HG02981 (cell line): ENCODE measurements around the gene ATCAY.

Source experiments
- ATAC-seq: cut with Tn5 transposase; IDR thresholded peaks from one replicate; pipeline ENCODE4 v1.9.1; 2021; ENCODE audit warnings: mild to moderate bottlenecking, moderate library complexity; ENCODE audit not compliant: unreplicated experiment

The ATCAY gene, protein sequence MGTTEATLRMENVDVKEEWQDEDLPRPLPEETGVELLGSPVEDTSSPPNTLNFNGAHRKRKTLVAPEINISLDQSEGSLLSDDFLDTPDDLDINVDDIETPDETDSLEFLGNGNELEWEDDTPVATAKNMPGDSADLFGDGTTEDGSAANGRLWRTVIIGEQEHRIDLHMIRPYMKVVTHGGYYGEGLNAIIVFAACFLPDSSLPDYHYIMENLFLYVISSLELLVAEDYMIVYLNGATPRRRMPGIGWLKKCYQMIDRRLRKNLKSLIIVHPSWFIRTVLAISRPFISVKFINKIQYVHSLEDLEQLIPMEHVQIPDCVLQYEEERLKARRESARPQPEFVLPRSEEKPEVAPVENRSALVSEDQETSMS

DNA sequence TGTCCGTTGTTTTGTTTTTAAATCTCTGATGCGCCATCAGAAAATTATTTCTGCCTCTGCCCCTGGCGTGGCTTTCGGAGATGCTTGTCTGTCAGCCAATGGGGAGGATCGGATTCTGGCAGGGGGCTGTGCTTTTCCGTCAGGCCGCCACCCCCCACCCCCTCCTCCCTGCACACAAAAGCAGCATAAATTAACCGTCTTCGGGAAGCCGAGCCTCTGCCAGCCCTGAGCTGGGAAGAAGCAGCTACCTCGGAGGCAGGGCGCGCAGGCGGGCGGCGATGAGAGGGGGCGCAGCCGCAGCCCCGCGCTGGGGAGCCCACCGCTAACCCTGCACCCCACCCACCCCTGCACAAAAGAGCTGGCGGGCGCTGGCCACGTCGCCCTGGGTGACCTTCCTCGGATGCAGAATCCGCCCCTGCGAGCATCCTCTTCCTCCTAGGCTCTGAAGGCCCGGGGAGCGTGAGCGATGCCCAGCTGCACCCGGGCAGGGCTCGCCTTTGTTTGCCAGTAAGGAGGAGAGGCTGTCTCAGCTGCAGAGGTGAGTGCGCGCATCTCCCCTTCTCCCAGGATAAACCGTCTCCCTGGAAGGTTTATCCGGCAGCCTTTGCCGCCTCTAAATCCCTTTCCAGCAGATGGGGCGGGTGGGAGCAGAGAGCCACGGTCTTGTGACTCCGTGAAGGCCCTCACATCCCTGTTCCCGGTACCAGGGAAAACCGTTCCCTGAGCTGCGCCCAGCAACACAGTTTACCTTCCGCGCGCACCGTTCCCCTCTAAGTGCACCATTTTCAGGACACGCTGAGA, at the start of gene ATCAY:
ATCAY (plus strand) TSS at position 215 of the 801 bp plus-strand sequence. CDS start 5,083 bp downstream, outside the sequence.
- no peak for ATAC-seq

DNA sequence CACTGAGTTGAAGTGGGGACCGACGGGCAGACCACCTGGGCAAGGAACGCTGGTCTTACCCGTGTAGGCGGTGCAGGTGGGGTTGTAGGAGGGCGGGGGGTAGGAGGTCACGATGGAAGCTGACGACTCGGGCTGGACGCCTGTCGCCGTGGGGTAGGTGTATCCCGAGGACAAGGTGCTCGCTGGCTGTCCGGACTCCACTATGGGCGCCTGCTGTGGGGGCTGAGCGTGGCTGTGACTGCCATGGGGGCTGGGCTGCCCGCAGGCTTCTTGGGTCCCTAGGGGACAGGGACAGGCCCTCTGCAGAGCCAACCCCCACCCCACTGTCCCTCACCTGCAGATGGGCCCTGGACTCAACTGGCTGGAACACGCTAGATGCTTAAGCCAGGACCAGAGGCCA, 48.9 kb upstream of the ATCAY start:
- ATAC-seq: no peak

DNA sequence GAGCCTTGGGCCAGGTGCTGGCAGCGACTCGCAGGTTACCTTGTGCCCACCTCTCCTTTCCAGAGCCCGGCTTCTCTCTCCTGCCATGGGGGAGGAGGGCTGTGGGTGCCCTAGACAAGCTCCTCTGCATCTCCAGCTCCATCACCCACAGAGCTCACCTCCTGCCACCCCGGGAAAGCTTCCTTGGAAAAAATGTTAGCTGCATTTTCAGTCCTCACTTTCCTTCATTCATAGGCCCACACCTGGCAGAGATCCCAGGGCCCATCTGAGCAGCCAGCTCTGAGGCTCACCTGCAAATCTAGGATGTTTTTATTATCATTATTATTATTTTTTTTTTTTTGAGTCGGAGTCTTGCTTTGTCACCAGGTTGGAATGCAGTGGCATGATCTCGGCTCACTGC, 48.5 kb upstream of the ATCAY start:
- ATAC-seq: no peak

DNA sequence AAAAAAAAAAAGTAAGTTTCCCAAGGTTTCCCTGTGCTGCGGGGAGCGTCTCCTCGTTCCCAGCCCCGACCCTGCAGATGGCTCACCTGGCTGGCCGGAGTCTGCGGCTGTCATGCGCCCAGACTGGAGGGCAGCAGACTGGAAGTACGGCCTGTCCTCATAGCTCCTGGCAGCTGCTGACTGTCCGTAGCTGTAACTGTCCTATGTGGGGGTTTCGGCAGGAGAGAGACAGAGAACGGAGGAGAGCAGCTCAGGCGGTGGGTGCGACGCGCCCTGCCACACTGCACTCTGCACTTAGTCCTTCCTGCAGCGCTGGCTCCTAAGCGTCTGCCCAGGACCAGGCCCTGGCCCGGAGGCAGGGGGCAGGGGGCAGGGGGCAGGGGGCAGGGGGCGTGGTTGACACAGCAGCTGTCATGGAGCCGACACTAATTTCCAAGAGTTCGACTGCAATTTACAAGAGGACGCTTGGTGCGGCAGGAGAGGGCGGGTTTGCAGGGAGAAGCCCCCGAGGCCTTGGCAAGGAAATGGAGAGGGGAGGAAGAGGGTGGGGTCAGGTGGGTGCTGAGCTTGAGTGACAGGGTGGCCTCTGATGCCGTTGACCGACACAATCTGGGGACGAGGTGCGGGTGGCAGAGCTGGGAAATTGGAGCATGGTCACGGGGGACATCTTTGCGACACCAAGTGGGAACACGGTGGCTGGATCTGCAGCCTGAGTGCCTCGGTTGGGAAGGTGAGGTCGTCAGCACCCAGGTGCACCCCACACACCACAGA, 46.7 kb upstream of the ATCAY start:
- no peak for ATAC-seq

DNA sequence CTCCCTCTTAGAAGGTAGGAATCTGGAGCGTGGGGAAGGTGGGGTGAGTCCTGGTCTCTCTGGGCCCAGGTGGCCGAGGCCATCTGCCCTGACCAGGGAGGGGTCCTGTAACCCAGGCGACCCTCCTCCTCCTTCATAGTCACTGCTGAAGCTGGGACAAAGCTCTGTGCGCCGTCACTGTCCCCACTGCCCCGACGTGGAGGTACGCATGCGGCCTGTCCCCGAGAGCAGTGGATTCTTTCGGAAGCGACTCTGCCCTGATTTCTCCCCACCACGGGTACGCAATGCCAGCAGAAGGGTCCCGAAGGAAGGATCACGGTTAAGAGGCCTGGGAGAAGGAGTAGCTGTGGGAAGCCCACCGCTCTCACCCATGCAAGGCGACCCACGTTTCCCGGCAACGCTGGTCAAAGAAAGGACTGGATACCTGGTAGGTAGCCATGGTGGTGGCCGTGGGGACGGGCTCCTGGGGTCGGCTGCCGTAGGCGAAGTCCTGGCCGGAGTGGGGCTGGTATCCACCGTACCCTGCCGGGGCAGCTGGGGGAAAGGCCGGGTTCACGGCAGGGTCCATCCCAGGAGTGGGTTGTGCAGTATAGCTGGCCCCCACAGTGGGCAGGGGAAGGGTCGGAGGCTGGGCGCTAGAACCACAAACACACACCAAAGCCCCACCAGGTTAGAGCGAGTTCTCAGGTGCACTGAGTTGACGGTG, 46.0 kb upstream of the ATCAY start:
- no peak for ATAC-seq

DNA sequence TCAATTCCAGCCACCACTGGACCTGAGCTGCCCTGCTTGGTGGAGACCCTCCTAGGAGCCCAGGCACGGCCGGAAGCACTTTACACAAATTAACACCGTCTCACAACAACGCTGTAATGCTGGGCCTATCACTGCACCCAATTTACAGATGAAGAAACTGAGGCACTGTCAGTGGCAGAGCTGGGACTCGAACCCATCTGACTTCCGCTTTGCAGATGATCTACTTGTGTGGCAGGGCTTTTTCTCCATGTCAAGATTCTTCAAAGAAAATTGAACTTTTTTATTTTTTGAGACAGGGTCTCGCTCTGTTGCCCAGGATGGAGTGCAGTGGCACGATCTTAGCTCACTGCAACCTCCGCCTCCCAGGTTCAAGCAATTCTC, 45.4 kb upstream of the ATCAY start:
- ATAC-seq: no peak

DNA sequence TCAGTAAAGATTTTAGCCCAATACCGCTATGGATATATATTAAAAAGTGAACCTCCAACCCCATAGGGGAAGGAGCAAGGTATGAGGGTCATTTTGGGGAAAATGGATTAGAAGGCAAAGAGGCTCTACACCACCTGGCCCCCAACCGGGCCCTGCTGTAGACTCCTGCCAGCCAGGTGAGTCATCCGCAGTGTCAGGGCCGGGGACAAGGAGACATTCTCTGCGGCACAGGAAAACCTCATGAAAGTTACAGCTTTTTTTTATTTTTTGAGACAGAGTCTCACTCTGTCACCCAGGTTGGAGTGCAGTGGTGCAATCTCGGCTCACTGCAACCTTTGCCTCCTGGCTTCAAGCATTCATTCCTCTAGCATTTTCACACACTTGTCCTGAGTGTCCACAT, 43.6 kb upstream of the ATCAY start:
- ATAC-seq: no peak

DNA sequence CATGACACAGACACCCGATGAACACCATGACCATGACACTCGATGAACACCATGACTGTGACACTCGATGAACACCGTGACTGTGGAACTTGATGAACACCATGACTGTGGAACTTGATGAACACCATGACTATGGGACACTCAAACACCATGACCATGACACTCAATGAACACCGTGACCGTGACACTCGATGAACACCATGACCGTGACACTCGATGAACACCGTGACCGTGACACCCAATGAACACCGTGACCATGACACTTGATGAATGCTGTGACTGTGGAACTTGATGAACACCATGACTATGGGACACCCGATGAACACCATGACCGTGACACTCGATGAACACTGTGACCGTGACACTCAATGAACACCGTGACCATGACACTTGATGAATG, 43.2 kb upstream of the ATCAY start:
- no peak for ATAC-seq

DNA sequence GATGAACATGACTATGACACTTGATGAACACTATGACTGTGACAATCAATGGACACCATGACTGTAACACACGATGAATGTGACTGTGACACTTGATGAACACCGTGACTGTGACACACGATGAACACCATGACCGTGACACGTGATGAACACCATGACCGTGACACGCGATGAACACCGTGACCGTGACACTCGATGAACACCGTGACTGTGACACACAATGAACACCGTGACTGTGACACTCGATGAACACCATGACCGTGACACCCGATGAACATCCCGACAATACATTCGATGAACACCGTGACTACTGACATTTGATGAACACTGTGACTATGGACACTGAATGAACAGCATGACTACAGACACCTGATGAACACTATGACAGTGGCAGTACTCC, 42.6 kb upstream of the ATCAY start:
- ATAC-seq: no peak

DNA sequence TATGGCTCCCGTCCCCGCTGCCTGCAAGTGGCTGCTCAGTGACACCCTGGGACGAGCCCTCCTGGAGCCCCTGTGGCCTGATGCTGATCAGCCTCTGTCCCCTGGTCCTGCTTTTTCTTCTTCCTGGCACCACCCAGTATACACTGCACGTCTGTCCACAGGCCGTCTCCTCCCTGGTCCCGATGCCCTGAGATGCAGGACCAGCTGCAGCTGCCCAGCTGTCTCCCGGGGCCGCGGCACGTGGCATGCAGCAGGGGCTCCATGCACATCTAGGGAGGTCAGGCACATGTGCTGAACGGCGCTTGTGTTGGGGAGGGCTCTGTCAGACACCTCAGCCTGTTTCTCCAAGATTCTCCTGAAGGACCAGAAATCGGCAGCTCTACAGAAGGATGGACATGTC, 41.8 kb upstream of the ATCAY start:
- no peak for ATAC-seq

DNA sequence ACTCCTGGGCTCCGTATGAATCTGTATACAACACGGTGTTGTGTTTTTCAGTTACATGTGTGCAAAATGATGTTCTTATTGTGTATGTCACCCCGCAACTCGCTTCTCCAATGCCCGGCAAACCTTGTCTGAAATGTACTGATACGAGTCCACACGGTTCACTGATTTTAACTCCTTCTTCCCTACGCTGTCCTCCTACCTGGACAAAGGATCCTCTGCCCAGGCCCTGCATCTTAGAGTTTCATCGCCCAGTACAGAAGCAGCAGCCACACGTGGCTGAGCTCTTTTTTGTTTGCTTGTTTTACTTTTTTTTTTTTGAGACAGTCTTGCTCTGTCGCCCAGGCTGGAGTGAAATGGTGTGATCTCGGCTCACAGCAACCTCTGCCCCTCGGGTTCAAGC, 40.5 kb upstream of the ATCAY start:
- no peak for ATAC-seq

DNA sequence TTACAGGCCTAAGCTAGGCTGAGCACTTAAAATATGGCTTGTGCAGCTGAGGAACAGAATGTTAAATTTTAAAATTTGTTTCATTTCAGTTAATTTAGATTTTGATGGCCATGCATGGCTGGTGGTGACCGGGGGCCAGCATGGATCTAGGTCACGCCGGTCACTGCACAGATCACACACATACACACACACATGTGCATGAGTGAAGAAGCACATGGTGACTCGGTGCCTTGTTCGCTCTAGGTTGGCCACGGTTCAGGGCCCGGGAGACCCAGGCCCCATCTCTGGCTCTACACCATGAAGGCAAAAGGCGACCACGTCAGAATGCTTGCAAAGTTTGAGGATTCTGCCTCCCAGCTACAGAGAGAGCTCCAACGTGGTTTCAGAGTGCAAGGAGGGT, 39.7 kb upstream of the ATCAY start:
- no peak for ATAC-seq

DNA sequence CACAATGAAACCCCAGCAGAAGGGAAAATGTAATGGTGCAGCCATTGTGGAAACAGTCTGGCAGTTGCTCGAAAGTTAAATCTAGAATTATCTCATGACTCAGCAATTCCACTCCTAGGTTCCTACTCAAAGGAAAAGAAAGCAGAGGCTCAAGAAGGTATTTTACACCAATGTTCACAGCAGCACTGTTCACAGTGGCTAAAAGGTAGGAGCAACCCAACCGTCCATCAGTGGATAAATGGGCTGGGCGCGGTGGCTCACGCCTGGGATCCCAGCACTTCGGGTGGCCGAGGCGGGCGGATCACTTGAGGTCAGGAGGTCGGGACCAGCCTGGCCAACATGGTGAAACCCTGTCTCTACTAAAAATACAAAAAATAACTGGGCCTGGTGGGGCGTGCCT, 37.5 kb upstream of the ATCAY start:
- no peak for ATAC-seq

DNA sequence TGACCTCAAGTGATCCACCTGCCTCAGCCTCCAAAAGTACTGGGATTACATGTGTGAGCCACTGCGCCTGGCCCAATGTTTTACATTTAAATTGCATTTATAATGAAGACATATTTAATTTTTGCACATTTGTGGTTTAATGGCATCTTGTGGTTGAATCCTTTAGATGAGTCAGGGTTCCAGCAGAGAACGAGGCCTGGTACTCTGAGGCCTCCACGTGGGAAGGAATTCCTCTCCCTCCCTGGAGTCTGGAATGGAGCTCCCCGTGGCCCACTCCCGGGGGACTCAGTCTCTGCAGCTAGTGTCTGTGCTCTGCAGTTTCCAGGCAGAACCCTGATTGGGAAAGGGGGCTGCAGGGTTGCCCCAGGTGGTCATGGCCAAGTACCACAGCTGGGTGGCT, 35.9 kb upstream of the ATCAY start:
- no peak for ATAC-seq

DNA sequence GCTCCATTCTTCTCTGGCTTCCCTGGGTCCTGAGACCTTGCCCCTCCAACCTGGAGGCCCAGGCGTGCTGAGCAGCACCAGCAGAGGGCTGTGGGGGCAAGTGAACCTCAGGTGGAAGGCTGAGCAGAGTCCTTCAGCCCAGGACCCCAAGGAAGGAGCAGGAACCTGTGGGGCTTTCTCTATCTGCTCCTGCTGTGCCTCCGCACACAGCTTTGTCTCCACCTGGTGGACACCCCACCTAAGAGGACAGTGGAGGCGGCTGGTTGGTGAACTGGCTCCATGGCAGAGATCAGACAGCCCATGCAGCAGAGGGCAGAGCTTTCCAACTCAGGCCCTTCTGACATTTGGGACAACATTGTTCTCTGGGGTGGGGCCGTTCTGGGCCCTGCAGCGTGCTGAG, 31.4 kb upstream of the ATCAY start:
- ATAC-seq: no peak

DNA sequence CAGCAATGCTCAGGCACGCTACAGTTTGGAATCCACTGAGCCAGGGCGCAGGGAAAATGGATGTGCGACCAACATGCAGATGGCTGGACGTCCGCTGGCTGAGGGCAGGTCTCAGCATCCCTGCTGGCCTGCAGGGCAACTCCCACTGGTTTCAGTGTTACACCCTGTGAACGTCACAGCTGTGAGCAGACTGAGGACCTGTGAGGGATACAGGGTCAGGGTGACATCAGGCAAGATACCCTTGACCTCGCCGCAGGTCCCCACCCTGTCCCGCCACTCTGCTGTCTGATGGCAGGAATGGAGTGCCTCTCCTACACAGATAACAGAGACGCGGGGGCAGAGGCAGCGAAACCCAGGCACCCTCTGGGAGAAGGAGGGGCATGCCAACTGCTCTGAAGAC, 30.7 kb upstream of the ATCAY start:
- no peak for ATAC-seq

DNA sequence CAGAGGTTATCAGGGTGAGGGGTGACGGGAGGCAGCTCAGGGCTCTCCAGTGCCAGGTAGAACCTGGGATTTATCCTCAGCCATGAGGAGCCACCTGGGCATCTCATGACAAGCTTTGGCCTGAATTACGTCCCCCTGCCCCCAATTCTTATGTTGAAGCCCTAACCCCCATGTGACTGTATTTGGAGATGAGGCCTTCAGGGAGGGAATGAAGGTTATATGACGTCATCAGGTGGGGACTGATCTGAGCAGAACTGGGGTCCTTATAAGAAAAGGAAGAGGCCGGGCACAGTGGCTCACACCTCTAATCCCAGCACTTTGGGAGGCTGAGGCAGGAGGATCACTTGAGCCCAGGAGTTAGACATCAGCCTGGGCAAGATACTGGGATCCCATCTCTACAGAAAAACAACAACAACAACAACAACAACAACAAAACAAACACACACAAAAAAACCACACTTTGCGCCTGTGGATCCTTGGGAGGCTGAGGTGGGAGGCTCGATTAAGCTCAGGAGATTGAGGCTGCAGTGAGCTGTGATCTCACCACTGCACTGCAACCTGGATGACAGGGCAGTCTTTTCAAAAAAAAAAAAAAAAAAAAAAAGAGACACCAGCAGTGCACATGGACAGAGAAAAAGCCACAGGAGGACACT, 30.0 kb upstream of the ATCAY start:
- ATAC-seq: no peak

DNA sequence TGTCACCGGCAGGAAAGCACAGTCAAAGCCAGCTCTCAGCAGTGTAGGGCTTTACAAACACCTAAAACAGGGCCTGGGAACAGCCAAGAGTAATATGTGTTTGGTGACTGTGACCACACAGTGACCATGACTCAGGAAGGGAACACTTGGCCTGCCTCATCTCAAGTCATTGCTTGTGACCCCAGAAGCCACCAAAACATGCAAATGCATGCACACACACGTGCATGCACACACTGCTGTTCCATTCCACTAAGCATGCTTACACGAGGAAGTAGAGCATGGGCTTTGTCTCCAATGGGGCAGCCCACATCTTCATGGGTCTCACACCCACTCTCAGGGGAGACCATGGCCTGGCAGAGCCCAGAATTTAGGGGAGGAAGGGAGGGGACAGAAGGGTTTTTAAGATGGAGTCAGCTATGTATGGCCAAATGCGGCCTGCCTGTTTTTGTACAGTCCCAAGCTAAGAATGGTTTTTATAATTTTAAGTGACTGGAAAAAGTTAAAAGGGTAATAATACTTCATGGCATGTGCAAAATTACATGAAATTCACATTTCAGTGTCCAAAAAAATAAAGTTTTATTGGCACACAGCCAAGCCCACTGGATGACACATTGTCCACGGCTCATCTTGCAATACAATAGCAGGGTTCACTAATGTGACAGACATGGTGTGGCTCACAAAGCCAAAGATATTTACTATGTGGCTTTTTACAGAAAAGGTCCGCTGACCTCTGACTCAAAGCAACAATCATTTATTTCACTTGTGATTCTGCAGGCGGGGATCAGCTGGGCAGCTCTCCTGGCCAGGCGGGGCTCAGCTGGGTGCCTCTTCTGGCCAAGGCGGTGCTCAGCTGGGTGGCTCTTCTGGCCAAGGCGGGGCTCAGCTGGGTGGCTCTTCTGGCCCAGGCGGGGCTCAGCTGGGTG, 29.0 kb upstream of the ATCAY start:
- ATAC-seq: no peak

DNA sequence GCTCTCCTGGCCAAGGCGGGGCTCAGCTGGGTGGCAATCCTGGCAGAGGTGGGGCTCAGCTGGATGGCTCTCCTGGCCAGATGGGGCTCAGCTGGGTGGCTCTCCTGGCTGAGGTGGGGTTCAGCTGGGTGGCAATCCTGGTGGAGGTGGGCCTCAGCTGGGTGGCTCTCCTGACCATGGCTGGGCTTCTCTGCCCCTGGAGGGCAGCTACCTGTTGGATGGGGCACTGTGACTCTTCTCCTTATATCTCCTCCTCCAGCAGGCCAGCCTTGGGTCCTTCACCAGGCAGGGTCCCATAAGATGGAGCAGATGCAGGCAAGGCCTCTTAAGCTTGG, 28.3 kb upstream of the ATCAY start:
- no peak for ATAC-seq
